ENCODE data around the gene SLC38A6.

SLC38A6 gene

GRCh38 chr14:60965402-60965801 is 15.6 kb upstream of the SLC38A6 start:
- H3K4me3 ChIP-seq (ENCODE audit: low read depth, low read length) = no peak overlapping the region
- no peak for TF ChIP-seq CTCF (IDR thresholded peaks at IDR 0.05; ENCODE audit: borderline replicate concordance, insufficient read depth, low read depth, low read length)

GRCh38 chr14:60968099-60968498 is 12.9 kb upstream of the SLC38A6 start:
- no peak for TF ChIP-seq CTCF (IDR thresholded peaks at IDR 0.05; ENCODE audit: borderline replicate concordance, insufficient read depth, low read depth, low read length)
- H3K4me3 ChIP-seq (ENCODE audit: low read depth, low read length) = no peak overlapping the region

GRCh38 chr14:60968671-60969070 is 12.4 kb upstream of the SLC38A6 start:
- H3K4me3 ChIP-seq (ENCODE audit: low read depth, low read length) = no peak overlapping the region

GRCh38 chr14:60970146-60970545 is 10.9 kb upstream of the SLC38A6 start:
- no peak overlapping the region for H3K4me3 ChIP-seq (ENCODE audit: low read depth, low read length)
- TF ChIP-seq CTCF (IDR thresholded peaks at IDR 0.05; ENCODE audit: borderline replicate concordance, insufficient read depth, low read depth, low read length) = no peak

More at GRCh38 chr14:60968671-60969070, 12.4 kb upstream of the SLC38A6 start:
- TF ChIP-seq CTCF (IDR thresholded peaks at IDR 0.05; ENCODE audit: borderline replicate concordance, insufficient read depth, low read depth, low read length) = no peak

GRCh38 chr14:60971271-60971670 is 9.8 kb upstream of the SLC38A6 start:
- no peak for TF ChIP-seq CTCF (IDR thresholded peaks at IDR 0.05; ENCODE audit: borderline replicate concordance, insufficient read depth, low read depth, low read length)
- H3K4me3 ChIP-seq (ENCODE audit: low read depth, low read length) = no peak overlapping the region

GRCh38 chr14:60972295-60972694 is 8.8 kb upstream of the SLC38A6 start:
- H3K4me3 ChIP-seq (ENCODE audit: low read depth, low read length) = no peak overlapping the region
- TF ChIP-seq CTCF (IDR thresholded peaks at IDR 0.05; ENCODE audit: borderline replicate concordance, insufficient read depth, low read depth, low read length) = no peak

GRCh38 chr14:60973070-60973469 is 8.0 kb upstream of the SLC38A6 start:
- TF ChIP-seq CTCF (IDR thresholded peaks at IDR 0.05; ENCODE audit: borderline replicate concordance, insufficient read depth, low read depth, low read length) = no peak
- no peak overlapping the region for H3K4me3 ChIP-seq (ENCODE audit: low read depth, low read length)
